Fibroblast of lung (primary cell): Measurements from ENCODE around the gene CFAP97D2. TPM values are rescaled to one million over a fixed set of nuclear protein-coding genes. Genes with fewer than 3 reads are reported as not detected.
A peak's percentile ranks its signal among the peaks of the same experiment; 100 is the strongest.
"Not testable (repeated sequence)": the region's sequence is repeated elsewhere in the genome, so short reads cannot be mapped to it uniquely, and the experiment has no call there.

Experiments used
- DNase-seq, 2 donors: peaks; one replicate each; pipeline versions ENCODE4 v3.0.0 to v3.0.0-alpha.2; 2010; ENCODE audit warnings: low read depth in 2 of 2
- H2AFZ ChIP-seq: 2 replicates; pipeline ENCODE4 v1.5.1; 2012; ENCODE audit warnings: low read length, control low read depth, inconsistent platforms
- H3K27ac ChIP-seq: 2 replicates; pipeline ENCODE4 v1.5.1; 2011; ENCODE audit warnings: low read length, control low read depth; ENCODE audit not compliant: insufficient read depth
- H3K27me3 ChIP-seq: 2 replicates; pipeline ENCODE4 v1.5.1; 2011; ENCODE audit warnings: mild to moderate bottlenecking, low read length; ENCODE audit not compliant: control insufficient read depth, insufficient read depth
- H3K36me3 ChIP-seq: 2 replicates; pipeline ENCODE4 v1.5.1; 2011; ENCODE audit warnings: low read length; ENCODE audit not compliant: control insufficient read depth, insufficient read depth
- H3K4me1 ChIP-seq: 2 replicates; pipeline ENCODE4 v1.5.1; 2011; ENCODE audit warnings: low read length; ENCODE audit not compliant: control insufficient read depth, insufficient read depth; ENCODE audit errors: extremely low read depth
- H3K4me2 ChIP-seq: 2 replicates; pipeline ENCODE4 v1.5.1; 2011; ENCODE audit warnings: low read length, control low read depth; ENCODE audit not compliant: insufficient read depth; ENCODE audit errors: extremely low read depth
- H3K4me3 ChIP-seq, 4 experiments: fragments of 200-600 bp in 1 of 4; sonication (generic) in 1 of 4; replicated peaks in 1 of 4; 2 replicates each; pipeline ENCODE4 v1.5.1; 2011 to 2016; ENCODE audit warnings: low read length in 4 of 4, low read depth in 3 of 4, mild to moderate bottlenecking in 3 of 4, control low read depth in 2 of 4, inconsistent platforms in 1 of 4, mixed read lengths in 1 of 4; ENCODE audit not compliant: insufficient read depth in 1 of 4; ENCODE audit errors: control extremely low read depth in 1 of 4
- H3K79me2 ChIP-seq: 2 replicates; pipeline ENCODE4 v1.5.1; 2012; ENCODE audit warnings: mild to moderate bottlenecking, low read length, inconsistent platforms; ENCODE audit not compliant: control insufficient read depth, insufficient read depth
- H3K9ac ChIP-seq: 2 replicates; pipeline ENCODE4 v1.5.1; 2011; ENCODE audit warnings: mild to moderate bottlenecking, low read length, control low read depth; ENCODE audit not compliant: insufficient read depth
- H3K9me3 ChIP-seq: 2 replicates; pipeline ENCODE4 v1.5.1; 2012; ENCODE audit warnings: low read depth, low read length; ENCODE audit not compliant: control insufficient read depth, insufficient read depth
- H4K20me1 ChIP-seq: 2 replicates; pipeline ENCODE4 v1.5.1; 2011; ENCODE audit warnings: low read length; ENCODE audit not compliant: control insufficient read depth, insufficient read depth; ENCODE audit errors: extremely low read depth
- EZH2 ChIP-seq: IDR thresholded peaks from 2 replicates; pipeline ENCODE4 v1.5.1; 2012; ENCODE audit warnings: low read length, control low read depth, mild to moderate bottlenecking; ENCODE audit errors: missing control alignments
- polyA plus RNA-seq, 2 donors: library from polyadenylated mRNA; depleted of rRNA in 1 of 2; stranded (reverse) in 1 of 2; unstranded in 1 of 2; fragments of >200 nt; gene quantifications; 2 replicates each; pipeline ENCODE4 v1.2.1, GENCODE V29; 2011 to 2012; ENCODE audit warnings: missing spikeins in 1 of 2
- total RNA-seq: library from RNA; depleted of rRNA; stranded (reverse); fragments of >200 nt; gene quantifications from 2 replicates; pipeline ENCODE4 v1.2.1, GENCODE V29; 2014
- TF ChIP-seq, protein P1 (sequence below), 2 donors: IDR thresholded peaks in 1 of 2; conservative IDR thresholded peaks in 1 of 2; 1 replicate in 1 of 2; 2 replicates in 1 of 2; pipeline ENCODE4 v1.5.1; 2011 to 2012; ENCODE audit warnings: low read length in 2 of 2, control low read depth in 1 of 2, inconsistent platforms in 1 of 2, low read depth in 1 of 2, mild to moderate bottlenecking in 1 of 2

CFAP97D2 gene
- total and polyA plus RNA-seq, 2 donors (not counting 1 experiment from before 2014, with no cell fraction given), result not detected

DNA sequence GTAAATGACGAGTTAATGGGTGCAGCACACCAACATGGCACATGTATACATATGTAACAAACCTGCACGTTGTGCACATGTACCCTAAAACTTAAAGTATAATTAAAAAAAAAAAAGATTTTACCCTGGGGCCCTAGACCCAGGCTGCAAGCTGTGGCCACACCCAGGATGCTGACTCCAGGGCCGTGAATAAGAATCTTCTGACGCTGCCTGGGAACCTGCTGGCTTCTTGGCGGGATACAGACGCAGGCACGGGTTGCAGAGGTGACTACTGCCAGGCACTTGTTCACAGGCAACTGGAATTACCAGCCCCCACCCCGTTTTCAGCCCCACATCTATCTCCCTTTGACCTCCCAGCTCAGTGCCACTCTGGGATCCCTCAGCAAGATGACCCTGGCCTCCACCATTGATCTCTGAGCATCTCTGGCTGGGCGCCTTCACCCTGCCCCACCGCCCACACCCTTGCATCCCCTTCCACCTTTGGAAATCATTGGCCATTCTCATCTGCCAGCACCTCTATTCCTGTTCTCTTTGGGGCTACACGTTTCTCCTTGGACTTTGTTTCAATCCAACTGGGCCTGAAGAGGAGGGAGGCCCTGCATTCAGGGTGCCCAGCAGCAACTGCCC is 21.1 kb upstream of the CFAP97D2 start:
- no peak overlapping the region for H3K9ac ChIP-seq
- H3K4me2 ChIP-seq, result no peak overlapping the region
- no peaks in the 10 kb centered on the region for H3K9me3 ChIP-seq
- H3K27ac ChIP-seq, result no peak overlapping the region
- no peaks in the 10 kb centered on the region for H3K79me2 ChIP-seq
- no peak for TF ChIP-seq EZH2
- TF ChIP-seq, protein P1, sequence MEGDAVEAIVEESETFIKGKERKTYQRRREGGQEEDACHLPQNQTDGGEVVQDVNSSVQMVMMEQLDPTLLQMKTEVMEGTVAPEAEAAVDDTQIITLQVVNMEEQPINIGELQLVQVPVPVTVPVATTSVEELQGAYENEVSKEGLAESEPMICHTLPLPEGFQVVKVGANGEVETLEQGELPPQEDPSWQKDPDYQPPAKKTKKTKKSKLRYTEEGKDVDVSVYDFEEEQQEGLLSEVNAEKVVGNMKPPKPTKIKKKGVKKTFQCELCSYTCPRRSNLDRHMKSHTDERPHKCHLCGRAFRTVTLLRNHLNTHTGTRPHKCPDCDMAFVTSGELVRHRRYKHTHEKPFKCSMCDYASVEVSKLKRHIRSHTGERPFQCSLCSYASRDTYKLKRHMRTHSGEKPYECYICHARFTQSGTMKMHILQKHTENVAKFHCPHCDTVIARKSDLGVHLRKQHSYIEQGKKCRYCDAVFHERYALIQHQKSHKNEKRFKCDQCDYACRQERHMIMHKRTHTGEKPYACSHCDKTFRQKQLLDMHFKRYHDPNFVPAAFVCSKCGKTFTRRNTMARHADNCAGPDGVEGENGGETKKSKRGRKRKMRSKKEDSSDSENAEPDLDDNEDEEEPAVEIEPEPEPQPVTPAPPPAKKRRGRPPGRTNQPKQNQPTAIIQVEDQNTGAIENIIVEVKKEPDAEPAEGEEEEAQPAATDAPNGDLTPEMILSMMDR (conservative IDR thresholded peaks at IDR 0.05 in 1 of 2, IDR thresholded peaks at IDR 0.05 in 1 of 2; ENCODE audit: low read depth in 1 of 2, low read length in 2 of 2), result no peak
- peaks cover 10% of the 10 kb centered on the region for H3K27me3 ChIP-seq
- no peak overlapping the region for H2AFZ ChIP-seq
- H3K4me1 ChIP-seq, result peaks cover 2% of the 10 kb centered on the region
- H3K36me3 ChIP-seq, result no peaks in the 10 kb centered on the region
- DNase-seq, result no peak
- no peaks in the 10 kb centered on the region for H4K20me1 ChIP-seq
- H3K4me3 ChIP-seq, result no peak overlapping the region

DNA sequence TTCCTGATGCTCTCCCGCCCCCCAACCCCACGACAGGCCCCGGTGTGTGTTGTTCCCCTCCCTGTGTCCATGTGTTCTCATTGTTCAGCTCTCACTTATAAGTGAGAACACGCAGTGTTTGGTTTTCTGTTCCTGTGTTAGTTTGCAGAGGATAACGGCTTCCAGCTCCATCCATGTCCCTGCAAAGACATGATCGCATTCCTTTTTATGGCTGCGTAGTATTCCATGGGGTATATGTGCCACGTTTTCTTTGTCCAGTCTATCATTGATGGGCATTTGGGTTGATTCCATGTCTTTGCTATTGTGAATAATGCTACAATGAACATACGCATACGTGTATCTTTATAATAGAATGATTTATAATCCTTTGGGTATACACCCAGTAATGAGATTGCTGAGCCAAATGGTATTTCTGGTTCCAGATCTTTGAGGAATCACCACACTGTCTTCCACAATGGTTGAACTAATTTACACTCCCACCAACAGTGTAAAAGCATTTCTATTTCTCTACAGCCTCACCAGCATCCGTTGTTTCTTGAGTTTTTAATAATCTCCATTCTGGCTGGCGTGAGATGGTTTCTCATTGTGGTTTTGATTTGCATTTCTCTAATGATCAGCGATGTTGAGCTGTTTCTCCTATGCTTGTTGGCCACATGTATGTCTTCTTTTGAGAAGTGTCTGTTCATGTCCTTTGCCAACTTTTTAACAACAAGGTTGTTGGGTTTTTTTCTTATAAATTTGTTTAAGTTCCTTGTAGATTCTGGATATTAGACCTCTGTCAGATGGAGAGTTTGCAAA is 20.0 kb upstream of the CFAP97D2 start:
- peaks cover 10% of the 10 kb centered on the region for H3K27me3 ChIP-seq
- not testable (repeated sequence) for H4K20me1 ChIP-seq, H2AFZ ChIP-seq, H3K9me3 ChIP-seq, H3K4me3 ChIP-seq, H3K9ac ChIP-seq, H3K4me2 ChIP-seq, H3K4me1 ChIP-seq, H3K36me3 ChIP-seq, H3K27ac ChIP-seq, H3K79me2 ChIP-seq, DNase-seq

DNA sequence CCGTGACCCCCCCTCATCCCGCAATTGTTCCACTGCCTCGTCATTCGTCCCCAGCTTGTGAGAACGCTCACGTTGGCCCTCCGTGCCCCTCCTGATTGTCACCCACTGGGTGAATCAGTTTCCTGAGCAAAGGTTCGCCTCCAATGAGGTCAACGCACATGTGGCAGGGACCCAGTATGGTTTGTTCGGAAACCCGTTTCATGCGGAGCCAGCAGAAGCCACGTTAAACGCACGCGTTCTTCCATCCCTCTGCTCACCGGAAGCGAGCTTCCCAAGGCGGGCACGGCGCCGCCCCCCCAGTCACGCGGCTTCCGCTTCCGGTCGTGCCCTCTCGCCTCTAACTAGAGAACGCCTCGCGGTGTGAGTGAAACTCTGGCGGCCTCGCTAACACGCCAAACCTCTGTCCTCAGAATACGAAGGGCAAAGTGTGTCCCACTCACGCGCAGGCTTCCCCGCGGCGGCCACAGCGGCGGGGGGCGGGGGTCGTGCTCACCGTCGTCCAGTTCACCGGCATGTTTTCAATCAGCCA is 18.0 kb upstream of the CFAP97D2 start:
- Histone ChIP-seq H3K4me3 (no peak overlapping the region), H3K27me3 (peaks cover 20% of the 10 kb centered on the region), H3K27ac (no peak overlapping the region), H3K4me1 (peaks cover 2% of the 10 kb centered on the region), H3K9ac (no peak overlapping the region), H2AFZ (no peak overlapping the region), H3K4me2 (no peak overlapping the region), H3K9me3 (no peaks in the 10 kb centered on the region), H3K79me2 (no peaks in the 10 kb centered on the region), H4K20me1 (no peaks in the 10 kb centered on the region), H3K36me3 (no peaks in the 10 kb centered on the region)
- DNase-seq, result peak in 1 of 2 donors; percentile 35
- TF ChIP-seq EZH2, result no peak
- TF ChIP-seq, protein P1 (conservative IDR thresholded peaks at IDR 0.05 in 1 of 2, IDR thresholded peaks at IDR 0.05 in 1 of 2; ENCODE audit: low read depth in 1 of 2, low read length in 2 of 2), result no peak
